ENCODE data around the gene ARRB1.

DNA sequence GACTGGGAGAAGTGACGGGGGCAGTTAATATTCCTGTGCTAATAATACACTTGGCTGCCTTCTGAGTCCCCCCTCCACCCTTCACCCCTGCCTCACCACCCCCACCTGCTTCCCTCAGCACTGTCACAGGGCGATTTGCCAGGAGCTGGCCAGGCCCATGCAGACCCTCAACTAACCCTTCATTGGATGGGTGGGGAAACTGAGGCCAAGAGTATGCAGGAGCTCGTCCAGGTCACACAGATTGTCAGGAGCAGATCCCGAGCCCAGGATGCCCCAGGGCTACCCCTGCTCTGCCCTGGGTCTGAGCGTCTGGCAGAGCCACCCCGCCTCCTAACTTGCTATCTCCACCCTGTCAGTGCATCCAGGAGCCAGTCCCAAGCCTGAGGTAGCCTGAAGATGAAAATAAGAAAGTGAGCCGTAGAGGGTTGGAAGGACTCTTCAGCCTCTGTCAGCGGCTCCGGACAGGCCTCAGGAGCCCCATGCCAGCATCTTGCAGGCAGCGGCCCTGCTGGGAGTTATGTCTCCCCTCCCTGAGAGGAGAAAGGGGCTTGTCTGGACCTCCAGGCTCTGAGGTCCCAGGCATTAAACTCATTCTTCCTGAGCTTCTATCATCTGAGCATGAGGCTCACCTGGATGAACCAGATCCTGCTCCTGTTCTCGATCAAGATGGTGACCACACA lies 104.7 kb downstream of the ARRB1 start:
- TF ChIP-seq, protein P1, sequence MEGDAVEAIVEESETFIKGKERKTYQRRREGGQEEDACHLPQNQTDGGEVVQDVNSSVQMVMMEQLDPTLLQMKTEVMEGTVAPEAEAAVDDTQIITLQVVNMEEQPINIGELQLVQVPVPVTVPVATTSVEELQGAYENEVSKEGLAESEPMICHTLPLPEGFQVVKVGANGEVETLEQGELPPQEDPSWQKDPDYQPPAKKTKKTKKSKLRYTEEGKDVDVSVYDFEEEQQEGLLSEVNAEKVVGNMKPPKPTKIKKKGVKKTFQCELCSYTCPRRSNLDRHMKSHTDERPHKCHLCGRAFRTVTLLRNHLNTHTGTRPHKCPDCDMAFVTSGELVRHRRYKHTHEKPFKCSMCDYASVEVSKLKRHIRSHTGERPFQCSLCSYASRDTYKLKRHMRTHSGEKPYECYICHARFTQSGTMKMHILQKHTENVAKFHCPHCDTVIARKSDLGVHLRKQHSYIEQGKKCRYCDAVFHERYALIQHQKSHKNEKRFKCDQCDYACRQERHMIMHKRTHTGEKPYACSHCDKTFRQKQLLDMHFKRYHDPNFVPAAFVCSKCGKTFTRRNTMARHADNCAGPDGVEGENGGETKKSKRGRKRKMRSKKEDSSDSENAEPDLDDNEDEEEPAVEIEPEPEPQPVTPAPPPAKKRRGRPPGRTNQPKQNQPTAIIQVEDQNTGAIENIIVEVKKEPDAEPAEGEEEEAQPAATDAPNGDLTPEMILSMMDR (conservative IDR thresholded peaks at IDR 0.05 in 1 of 2, IDR thresholded peaks at IDR 0.05 in 1 of 2; ENCODE audit: extremely low read depth in 1 of 2, insufficient read depth in 1 of 2, low read depth in 1 of 2, low read length in 2 of 2) = no peak
- TF ChIP-seq EZH2 (IDR thresholded peaks at IDR 0.05; ENCODE audit: borderline replicate concordance, low read length) = no peak
